ENCODE results near the gene NEIL1.

Gene NEIL1

DNA sequence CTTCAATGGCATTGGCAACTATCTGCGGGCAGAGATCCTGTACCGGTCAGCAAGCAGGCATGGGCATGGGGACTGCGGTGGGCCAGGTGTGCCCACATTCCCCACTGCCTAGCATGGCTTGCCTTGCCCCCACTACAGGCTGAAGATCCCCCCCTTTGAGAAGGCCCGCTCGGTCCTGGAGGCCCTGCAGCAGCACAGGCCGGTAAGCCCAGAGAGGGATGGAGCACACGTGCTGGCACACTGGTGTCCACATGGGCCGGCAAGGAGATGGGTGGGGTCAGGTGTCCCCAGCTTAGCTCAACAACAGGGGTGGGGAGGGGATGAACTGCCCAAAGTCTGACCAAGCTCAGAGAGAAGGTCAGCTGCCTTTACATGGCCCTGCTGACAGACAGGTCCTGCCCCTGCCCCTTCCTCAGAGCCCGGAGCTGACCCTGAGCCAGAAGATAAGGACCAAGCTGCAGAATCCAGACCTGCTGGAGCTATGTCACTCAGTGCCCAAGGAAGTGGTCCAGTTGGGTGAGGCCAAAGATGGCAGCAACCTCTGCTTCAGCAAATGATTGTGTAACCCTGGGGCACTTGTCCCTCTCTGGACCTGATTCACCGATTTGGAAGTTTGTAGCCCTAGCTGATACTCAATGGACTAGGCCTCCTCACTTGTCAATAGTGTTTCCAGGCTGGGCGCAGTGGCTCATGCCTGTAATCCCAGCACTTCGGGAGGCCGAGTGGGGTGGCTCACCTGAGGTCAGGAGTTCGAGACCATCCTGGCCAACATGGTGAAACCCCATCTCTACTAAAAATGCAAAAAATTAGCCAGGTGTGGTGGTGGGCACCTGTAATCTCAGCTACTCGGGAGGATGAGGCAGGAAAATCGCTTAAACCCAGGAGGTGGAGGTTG, 5.6 kb downstream of the NEIL1 start:
- Histone ChIP-seq H3K4me2 (no peak overlapping the region), H3K79me2 (ENCODE audit: insufficient read depth, low read depth) (no peaks in the 10 kb centered on the region), H4K20me1 (ENCODE audit: insufficient read depth) (no peaks in the 10 kb centered on the region), H3K27ac (no peak overlapping the region), H3K36me3 (ENCODE audit: insufficient read depth) (no peaks in the 10 kb centered on the region), H2AFZ (ENCODE audit: low read depth) (no peak overlapping the region), H3K9ac (no peak overlapping the region), H3K4me3 (IDR thresholded peaks at IDR 0.05; ENCODE audit: insufficient read depth, low read depth, low read length) (no peak overlapping the region), H3K4me1 (ENCODE audit: low read depth, poor library complexity, severe bottlenecking) (peaks cover 8% of the 10 kb centered on the region), H3K27me3 (ENCODE audit: insufficient read depth, low read depth) (peaks cover 7% of the 10 kb centered on the region; the same call in 1 of the 2 replicates)
- TF ChIP-seq, protein P1, sequence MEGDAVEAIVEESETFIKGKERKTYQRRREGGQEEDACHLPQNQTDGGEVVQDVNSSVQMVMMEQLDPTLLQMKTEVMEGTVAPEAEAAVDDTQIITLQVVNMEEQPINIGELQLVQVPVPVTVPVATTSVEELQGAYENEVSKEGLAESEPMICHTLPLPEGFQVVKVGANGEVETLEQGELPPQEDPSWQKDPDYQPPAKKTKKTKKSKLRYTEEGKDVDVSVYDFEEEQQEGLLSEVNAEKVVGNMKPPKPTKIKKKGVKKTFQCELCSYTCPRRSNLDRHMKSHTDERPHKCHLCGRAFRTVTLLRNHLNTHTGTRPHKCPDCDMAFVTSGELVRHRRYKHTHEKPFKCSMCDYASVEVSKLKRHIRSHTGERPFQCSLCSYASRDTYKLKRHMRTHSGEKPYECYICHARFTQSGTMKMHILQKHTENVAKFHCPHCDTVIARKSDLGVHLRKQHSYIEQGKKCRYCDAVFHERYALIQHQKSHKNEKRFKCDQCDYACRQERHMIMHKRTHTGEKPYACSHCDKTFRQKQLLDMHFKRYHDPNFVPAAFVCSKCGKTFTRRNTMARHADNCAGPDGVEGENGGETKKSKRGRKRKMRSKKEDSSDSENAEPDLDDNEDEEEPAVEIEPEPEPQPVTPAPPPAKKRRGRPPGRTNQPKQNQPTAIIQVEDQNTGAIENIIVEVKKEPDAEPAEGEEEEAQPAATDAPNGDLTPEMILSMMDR (conservative IDR thresholded peaks at IDR 0.05; ENCODE audit: low read depth, low read length) = no peak

DNA sequence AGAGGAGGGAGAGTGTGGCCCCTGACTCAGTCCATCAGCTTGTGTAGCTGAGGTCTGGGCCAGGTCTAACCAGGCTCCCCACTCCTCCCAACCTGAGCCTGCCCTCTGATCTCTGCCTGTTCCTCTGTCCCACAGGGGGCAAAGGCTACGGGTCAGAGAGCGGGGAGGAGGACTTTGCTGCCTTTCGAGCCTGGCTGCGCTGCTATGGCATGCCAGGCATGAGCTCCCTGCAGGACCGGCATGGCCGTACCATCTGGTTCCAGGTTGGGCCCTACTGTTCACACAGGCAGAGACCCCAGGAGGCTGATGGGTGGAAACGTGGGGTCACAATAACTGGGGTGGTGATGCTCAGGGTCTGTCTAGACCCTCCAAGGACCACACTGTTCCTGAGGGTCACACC, 6.8 kb downstream of the NEIL1 start:
- TF ChIP-seq, protein P1 (conservative IDR thresholded peaks at IDR 0.05; ENCODE audit: low read depth, low read length) = no peak
- Histone ChIP-seq H3K27me3 (ENCODE audit: insufficient read depth, low read depth) (peaks cover 2% of the 10 kb centered on the region; the same call in 1 of the 2 replicates), H3K36me3 (ENCODE audit: insufficient read depth) (no peaks in the 10 kb centered on the region), H3K27ac (no peak overlapping the region), H3K4me2 (no peak overlapping the region), H3K4me3 (IDR thresholded peaks at IDR 0.05; ENCODE audit: insufficient read depth, low read depth, low read length) (no peak overlapping the region), H3K4me1 (ENCODE audit: low read depth, poor library complexity, severe bottlenecking) (peaks cover 8% of the 10 kb centered on the region), H4K20me1 (ENCODE audit: insufficient read depth) (no peaks in the 10 kb centered on the region), H3K79me2 (ENCODE audit: insufficient read depth, low read depth) (no peaks in the 10 kb centered on the region), H2AFZ (ENCODE audit: low read depth) (no peak overlapping the region), H3K9ac (no peak overlapping the region)

DNA sequence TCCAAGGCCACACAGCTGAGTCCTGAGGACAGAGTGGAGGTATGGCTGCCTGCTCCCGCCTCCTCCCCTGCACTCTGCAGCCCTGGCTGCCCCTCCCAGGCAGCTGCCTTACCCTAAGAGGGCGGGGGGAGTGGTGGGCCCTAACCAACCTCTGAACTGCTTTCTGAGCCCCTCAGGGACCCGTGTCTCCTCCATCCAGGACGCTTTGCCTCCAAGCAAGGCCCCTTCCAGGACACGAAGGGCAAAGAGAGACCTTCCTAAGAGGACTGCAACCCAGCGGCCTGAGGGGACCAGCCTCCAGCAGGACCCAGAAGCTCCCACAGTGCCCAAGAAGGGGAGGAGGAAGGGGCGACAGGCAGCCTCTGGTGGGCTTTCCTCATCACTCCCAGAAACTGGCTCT, 7.6 kb downstream of the NEIL1 start:
- Histone ChIP-seq H3K4me3 (IDR thresholded peaks at IDR 0.05; ENCODE audit: insufficient read depth, low read depth, low read length) (no peak overlapping the region), H3K4me2 (no peak overlapping the region), H3K36me3 (ENCODE audit: insufficient read depth) (no peaks in the 10 kb centered on the region), H4K20me1 (ENCODE audit: insufficient read depth) (no peaks in the 10 kb centered on the region), H3K4me1 (ENCODE audit: low read depth, poor library complexity, severe bottlenecking) (peaks cover 8% of the 10 kb centered on the region), H3K27ac (no peak overlapping the region), H3K27me3 (ENCODE audit: insufficient read depth, low read depth) (no peaks in the 10 kb centered on the region), H2AFZ (ENCODE audit: low read depth) (no peak overlapping the region), H3K79me2 (ENCODE audit: insufficient read depth, low read depth) (no peaks in the 10 kb centered on the region), H3K9ac (no peak overlapping the region)
- TF ChIP-seq, protein P1 (conservative IDR thresholded peaks at IDR 0.05; ENCODE audit: low read depth, low read length) = no peak

DNA sequence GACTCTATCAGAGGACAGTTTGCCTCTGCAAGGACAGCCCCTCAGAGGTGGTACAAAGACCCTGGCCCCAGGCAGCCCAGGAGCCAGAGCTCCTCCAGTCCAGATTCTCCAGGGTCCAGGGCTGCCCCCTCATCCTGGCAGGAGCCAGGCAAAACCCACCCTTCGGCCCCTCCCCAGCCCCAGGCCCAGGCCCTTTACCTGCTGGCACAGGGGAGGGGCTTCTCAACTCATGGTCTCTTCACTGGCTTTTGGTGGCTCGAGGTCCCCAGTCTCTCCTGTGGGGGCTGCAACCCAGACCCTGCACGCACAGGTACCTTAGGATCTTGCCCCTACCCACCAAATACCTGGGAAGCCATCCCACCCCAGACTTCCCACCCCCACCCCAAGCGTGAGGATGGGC, 8.5 kb downstream of the NEIL1 start:
- no peaks in the 10 kb centered on the region for H3K27me3 ChIP-seq (ENCODE audit: insufficient read depth, low read depth)
- no peaks in the 10 kb centered on the region for H3K79me2 ChIP-seq (ENCODE audit: insufficient read depth, low read depth)
- H3K27ac ChIP-seq = no peak overlapping the region
- H3K4me3 ChIP-seq (IDR thresholded peaks at IDR 0.05; ENCODE audit: insufficient read depth, low read depth, low read length) = no peak overlapping the region
- H4K20me1 ChIP-seq (ENCODE audit: insufficient read depth) = no peaks in the 10 kb centered on the region
- no peak overlapping the region for H3K9ac ChIP-seq
- no peaks in the 10 kb centered on the region for H3K4me1 ChIP-seq (ENCODE audit: low read depth, poor library complexity, severe bottlenecking)
- H3K4me2 ChIP-seq = no peak overlapping the region
- no peak overlapping the region for H2AFZ ChIP-seq (ENCODE audit: low read depth)
- no peaks in the 10 kb centered on the region for H3K36me3 ChIP-seq (ENCODE audit: insufficient read depth)
- TF ChIP-seq, protein P1 (conservative IDR thresholded peaks at IDR 0.05; ENCODE audit: low read depth, low read length) = no peak
